Suprapubic skin (tissue), 3 donors: ENCODE results near the gene MS4A14.

ENCODE experiments used
- EP300 ChIP-seq: sonication (generic); formaldehyde crosslinking; IDR thresholded peaks from one replicate; pipeline ENCODE4 v1.6.1; 2017; ENCODE audit warnings: antibody characterized with exemption
- TF ChIP-seq, protein P1 (sequence below), 2 donors: fragments of 200-600 bp in 1 of 2; fragments of 450-650 bp in 1 of 2; sonication (generic) in 1 of 2; IDR thresholded peaks; one replicate each; pipeline ENCODE4 v1.5.1; 2016 to 2019; ENCODE audit warnings: antibody characterized with exemption in 2 of 2, mild to moderate bottlenecking in 1 of 2, moderate library complexity in 1 of 2

DNA sequence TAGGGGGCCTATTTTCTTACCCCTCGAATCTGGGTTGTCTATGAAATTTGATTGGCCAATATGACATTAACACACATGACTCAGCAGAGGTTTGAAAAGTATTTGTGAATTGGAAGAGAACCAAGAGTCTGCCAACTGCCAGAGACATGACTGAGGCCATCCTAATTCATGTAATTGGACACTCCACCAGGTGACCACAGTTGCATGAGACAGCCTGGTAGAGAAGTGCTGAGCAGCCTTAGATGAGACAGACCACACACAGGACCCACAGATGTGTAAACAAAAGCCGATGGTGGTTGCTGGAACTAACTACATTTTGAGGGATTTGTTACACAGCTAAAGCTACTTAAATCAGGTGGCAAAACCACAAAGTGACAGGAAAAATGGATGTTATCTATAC, 32.3 kb downstream of the MS4A14 start:
- TF ChIP-seq, protein P1, sequence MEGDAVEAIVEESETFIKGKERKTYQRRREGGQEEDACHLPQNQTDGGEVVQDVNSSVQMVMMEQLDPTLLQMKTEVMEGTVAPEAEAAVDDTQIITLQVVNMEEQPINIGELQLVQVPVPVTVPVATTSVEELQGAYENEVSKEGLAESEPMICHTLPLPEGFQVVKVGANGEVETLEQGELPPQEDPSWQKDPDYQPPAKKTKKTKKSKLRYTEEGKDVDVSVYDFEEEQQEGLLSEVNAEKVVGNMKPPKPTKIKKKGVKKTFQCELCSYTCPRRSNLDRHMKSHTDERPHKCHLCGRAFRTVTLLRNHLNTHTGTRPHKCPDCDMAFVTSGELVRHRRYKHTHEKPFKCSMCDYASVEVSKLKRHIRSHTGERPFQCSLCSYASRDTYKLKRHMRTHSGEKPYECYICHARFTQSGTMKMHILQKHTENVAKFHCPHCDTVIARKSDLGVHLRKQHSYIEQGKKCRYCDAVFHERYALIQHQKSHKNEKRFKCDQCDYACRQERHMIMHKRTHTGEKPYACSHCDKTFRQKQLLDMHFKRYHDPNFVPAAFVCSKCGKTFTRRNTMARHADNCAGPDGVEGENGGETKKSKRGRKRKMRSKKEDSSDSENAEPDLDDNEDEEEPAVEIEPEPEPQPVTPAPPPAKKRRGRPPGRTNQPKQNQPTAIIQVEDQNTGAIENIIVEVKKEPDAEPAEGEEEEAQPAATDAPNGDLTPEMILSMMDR (IDR thresholded peaks at IDR 0.05), result no peak
- TF ChIP-seq EP300, result no peak
